Stimulated activated CD4-positive, alpha-beta T cell treated with anti-CD3 and anti-CD28 coated beads, Interleukin-4, amount 100 ng/mL, for 1 hour (primary cell): Measurements from ENCODE around the gene CTBP2.

Experiments
- DNase-seq: peaks from one replicate; pipeline ENCODE4 v3.0.0-alpha.2; 2020

Gene CTBP2

DNA sequence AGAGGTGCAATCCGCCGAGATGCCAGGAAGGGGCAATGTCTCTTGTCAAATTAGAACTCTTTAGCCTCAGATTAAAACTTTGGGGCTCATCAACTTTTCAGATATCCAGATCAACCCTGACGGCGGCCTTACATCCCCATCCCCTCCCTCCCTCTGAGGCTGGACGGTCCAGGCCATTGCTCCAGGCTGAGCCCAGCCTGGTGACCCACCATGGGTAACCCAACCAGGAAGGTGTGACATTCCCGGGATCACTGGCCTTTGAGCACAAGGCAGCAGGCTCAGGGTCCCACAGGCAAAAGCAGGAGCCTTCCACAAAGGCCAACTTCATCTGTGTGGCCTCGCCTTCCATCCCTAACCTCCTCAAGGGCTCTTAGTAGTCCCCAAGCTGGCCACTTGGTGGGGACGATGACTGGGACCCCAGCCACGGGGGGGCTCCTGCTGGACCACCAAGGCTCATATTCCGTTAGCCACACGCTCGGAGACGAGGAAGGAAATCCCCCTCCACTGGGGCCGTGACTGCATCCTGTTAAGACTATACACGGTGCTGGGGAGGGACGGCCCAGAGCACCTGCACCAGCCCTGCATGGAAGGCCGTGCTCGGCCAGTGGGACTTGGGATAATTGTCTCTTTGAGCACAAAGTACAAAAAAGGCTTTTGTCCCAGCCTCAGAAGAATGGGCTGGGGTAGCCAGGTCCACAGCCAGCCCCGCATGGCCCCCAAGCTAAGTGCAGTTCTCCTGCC is 155.6 kb downstream of the CTBP2 start:
- no peak for DNase-seq

DNA sequence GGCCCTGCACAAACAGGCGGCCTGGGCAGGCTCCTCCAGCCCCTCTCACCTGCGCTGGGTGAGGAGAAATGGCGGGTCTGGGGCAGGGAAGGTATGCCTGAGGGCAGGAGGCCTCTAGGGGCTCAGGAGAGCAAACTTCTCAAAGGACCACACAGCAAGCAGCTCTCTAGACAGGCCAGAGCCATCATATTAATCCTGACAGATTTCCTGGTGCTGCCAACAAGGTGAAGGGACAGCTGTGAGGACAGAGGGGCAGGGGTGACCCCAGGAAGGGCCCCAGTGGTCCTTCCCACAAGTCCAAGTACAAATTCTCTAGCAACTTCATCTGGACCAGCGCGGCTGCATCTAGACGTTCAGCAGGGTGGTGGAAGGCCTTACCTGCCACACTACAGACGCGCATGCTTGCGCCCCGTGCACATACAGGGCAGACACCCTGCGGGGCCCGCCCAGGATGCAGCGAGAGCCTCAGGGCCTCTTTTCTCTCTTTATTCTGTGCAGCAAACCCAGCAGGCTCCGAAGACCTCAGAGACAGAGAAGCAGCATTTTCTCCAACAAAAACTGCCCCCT is 156.4 kb downstream of the CTBP2 start:
- DNase-seq, result no peak

DNA sequence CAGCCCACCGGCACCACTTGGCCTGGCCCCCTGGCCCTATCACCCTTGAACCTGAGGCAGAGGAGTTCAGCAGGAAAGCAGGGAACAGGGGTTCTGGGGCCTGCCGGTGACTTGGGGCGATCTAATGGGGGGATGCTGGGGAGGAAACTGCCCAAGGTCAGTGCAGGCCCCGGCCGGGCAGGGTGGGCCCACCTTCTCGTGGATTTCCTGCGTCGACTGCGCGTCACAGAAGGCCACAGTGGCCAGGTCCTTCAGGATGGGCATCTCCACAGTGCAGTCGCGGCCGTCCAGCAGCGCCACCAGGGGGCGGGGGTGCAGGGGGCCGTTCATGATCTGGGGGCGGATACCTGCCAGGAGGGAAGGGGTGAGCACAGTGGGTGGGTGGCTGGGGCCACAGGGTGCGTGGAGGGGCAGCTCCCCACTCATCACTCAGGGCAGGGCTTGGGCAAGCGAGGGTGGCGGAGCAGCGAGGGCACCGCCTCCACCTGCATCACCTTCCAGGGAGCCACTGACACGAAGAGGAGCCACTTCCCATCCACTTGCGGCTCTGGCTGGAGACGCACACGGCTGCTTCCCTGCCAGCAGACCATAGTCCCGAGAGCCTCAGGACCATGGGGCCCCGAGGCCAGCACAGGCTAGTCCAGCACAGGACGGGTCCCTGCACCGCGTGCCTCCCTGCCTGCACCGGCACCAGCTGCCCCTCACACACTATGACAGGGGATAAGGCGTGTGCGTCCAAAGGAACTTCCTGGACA is 157.0 kb downstream of the CTBP2 start:
- no peak for DNase-seq

DNA sequence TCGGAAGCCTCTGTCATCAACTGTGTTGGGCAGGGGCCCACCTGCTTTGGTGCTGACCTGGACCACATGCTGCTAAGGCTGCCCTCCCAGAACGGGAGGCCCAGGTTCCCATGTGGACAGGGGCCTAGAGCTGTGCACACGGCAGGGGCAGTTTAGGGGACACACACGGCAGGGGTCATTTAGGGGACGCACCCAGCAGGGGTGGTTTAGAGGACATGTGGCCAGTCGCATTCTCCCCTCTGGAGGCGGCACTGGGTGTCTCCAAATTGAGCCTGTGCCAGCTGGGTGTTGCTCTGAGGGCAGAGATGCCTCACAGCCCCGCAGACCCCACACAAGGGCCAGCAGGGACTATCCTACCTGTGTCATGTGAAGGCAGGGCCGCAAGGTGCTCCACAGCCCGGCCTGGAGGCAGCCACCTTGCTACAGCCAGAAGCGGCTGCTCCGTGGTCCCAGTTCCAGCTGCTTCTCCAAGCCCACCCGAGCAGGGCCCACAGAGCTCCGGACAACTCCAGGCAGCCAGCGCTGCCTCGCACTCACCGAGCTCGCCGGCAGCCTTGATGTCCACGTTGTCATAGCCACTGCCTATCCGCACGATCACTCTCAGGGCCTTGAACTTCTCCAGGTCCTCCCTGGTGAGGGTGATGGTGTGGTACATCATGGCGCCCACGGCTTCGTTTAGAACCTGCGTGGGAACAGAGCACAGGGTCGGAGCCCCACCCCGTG is 157.8 kb downstream of the CTBP2 start:
- DNase-seq, result no peak

DNA sequence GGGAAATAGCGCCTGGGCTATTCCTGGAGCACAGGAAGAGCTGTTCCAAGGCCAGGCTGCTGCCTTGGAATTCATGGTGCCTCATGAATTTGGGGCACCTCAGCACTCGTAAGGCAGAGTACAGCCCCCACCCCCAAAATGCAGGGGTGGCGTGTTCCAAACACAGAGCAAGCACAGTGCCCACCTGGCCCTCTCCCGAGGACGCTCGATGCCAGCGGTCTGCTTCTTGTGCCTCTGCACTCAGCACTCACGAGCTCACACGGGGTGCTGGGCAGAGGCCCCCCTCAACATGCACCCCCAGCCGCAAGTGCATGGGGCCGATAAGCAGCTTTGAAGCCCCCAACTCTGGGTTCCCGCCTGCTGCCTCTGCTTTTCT is 158.3 kb downstream of the CTBP2 start:
- no peak for DNase-seq

DNA sequence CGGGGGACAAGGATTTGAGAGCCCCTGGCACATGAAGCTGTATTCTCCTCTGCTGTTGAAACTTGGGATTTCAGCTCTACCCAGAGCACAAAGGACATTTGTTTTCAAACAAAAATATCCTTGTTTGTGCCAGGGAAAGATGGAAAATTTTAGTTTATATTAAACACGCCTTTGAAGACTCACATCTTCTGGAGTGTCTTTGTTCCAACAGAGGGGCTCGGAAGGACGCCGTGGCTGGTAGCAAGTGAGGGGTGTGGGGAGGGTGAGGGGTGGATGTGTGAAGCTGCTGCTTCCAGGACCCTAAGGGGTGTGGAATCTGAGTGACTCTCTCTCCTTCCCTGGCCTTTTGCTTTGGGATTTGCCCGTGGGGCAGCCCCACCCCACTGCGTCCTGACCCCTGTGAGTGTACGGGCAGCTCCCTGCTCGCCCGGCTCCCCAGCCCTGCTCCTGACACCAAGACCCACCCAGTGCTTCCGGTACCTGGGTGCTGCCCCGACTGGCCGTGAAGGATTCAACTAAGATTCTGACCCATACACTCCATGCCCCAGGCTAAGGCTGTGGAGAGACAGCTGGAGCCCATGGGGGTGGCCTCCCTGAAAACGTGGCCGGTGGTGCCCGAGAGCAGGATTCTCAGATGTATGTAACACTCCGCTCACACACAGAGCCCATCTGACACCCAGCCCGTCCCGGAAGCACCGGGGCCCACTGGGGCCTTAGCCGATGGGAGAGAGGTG is 158.9 kb downstream of the CTBP2 start:
- DNase-seq, result no peak

DNA sequence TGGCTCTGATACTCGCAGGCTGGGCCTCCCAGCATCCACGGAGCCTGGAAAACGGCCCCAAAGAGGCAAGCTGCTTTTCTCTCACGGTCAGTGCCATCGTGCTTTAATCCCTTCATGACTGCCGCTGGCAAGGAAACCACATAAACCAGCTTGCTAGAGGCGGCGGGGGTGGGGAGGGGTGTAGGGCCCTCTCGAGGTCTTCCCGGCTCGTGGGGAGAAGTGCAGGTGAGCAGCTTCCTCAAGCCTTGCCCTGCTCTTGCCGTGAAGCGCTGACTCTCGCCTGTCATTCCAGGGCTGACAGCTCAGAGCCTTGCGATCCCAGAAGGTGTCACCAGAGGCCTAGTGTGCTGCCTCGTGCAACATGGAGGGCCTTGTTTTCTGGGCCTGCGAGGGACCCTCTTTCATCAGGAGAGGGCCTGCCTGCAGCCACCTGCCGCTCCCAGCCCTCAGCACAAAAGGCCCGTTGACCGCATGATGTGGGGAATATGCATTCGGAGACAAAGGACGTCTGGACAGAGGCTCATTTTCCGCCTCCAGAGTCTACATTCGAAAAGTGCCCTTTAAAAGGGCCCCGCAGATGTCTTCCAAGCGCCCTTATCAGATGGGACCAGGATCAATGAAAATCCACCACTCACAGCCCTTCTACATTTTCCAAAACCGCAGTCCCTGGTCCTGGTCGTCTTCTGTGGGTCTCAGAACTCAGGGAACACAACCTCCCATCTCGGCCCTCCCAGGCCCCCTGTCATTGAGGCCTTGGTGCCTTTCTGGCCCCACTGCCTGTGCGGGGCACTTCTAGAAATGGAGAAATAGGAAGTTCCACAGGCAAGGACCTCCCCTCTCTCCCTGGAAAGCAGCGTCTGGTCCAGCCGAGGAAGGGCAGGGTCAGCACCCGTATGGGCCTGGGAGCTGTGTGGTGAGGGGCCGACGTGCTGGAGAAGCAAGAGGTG is 159.7 kb downstream of the CTBP2 start:
- no peak for DNase-seq

DNA sequence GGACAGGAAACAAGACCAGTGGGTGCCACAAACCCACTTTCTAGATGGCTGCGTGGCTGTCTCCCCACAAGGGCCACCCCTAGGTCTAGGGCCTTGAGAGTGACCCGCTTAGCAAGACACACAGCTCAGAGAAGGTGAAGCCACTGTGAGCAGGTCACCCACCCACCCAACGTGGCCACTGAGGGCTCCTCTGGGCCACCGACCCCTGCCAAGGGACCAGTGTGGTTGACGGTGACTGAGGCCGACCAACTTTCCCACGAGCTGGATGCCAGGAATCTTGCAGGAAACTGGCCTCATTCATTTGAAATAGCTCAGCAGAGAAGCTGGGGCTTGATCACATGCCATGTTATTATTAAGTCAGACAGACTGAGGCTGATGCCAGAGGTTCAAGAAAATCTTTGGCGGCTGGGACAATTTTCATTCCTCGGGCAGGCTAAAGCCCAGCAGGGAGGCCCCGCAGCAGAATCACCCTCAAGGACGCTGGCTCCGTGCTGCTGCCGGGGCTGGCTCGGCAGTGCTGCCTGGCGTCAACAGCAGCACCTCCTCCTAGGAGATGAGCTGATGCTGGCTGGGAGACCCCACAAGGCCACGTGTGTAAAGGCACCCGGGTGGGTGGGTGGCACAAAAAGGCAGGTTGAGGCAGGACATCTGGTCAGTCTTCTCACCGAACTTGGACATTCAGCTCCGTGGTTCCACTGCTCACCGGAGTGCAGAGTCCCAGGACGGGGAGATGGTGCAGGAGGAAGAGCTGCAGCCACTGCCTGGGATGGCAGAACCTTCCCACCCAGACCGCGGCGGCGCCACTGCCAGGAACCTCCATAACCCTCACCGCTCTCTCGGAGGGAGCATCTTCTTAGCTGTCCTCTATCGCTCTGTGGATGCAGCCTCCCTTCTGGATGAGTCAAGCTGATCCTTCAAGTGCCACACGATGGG is 160.7 kb downstream of the CTBP2 start:
- DNase-seq, result no peak

DNA sequence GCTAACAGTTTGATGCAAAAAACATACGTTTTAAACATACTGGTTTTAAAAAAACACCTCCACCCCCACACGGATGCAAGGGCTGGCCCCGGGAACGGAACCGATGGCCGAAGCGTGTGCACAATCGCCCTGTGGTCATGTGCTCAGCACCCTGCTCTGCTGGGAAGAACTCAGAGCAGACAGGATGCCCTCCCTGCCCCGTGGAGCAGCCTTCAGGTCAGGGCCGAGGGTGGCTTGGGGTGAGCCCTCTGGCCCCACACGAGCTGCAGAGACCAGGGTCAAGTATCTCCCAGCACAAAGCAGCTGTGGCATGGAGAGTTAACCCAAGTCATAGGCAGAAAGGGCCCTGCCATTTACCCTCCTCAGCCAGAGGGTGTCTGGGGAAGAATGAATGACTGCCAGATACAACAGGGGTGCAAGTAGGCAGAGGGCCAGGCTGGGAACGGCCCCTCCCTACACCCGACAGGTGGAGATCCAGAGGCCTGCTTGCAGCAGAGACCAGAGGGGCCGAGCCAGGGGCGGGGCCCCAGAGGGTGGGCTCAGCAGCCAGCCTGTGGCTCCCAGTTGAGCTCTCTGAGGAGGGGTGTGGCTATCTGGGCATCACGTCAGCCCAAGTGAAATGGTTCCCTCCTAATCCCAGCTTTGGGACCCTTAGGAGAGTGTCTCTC is 161.6 kb downstream of the CTBP2 start:
- no peak for DNase-seq

DNA sequence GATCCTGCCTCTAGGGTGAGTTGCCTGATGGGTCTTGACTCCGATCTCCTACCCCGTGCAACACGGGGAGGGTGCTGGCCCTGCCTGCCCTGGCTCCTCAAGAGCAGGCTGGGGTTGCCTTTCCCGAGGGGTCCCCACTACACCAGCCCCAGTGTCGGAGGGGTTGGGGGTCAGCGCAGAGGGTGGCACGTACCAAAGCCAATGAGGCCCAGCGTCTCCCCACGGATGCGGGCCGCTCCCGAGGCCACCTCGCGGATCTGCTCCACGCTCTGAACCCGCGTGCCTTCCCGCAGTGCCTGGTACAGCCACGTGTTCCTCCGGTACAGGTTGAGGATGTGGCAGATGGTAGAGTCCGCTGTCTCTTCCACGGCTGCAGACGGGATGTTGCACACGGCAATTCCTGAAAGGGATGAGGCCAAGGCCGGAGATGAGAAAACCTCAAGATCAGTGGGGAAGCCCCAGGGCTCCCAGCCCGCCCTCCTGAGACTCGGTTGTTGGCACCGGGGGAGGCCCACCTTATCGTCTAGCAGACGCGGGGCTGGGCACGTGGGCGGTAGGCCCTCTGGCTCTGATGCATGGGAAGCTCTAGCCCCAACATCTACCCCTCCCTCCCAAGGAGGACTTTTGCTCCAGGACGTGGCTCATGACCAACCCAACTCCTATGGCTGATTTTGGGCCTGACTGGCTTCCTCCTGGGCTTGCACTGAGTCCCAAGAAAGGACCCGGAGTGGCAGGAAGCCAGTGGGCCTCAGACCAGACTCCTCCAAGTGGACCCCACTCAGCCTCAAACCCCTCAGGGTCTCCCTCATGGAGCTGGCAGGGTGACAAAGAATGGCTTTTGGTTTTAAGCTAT is 162.4 kb downstream of the CTBP2 start:
- no peak for DNase-seq

DNA sequence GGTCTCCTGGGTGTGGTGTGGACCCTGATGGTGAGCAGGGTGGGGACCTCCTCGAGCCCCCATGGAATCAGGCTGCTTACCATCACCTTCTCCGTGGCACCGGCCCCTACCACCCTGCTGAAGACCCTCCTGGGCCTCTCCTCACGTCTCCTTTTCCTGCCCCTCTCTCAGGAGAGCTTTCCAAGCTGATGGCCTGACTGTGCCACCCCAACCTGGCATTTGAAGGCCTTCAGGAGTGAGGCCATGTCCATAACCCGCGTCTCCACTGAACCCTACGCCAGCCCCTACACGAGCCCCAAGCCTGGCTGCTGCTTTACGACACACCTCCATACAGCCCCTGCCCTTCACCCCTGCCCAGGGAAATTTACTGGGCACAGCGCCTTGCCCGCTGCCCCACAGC is 163.1 kb downstream of the CTBP2 start:
- no peak for DNase-seq

DNA sequence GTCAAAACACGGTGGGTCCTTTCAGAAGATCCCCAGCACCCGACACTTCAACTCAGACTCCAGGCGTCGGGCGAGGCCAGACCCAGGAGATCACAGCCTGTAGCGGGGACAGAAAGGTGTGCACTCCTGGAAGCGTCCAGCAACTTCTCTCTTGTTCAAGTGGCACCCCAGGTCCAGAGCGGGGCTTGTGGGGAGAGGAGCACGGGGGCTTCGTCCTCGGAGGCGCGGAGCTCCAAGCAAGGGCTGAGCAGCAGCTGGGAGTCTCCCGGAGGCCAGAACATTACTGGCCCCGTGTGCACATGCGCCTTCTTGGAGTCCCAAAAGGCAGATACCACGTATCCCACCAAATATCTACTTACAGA is 163.5 kb downstream of the CTBP2 start:
- no peak for DNase-seq

DNA sequence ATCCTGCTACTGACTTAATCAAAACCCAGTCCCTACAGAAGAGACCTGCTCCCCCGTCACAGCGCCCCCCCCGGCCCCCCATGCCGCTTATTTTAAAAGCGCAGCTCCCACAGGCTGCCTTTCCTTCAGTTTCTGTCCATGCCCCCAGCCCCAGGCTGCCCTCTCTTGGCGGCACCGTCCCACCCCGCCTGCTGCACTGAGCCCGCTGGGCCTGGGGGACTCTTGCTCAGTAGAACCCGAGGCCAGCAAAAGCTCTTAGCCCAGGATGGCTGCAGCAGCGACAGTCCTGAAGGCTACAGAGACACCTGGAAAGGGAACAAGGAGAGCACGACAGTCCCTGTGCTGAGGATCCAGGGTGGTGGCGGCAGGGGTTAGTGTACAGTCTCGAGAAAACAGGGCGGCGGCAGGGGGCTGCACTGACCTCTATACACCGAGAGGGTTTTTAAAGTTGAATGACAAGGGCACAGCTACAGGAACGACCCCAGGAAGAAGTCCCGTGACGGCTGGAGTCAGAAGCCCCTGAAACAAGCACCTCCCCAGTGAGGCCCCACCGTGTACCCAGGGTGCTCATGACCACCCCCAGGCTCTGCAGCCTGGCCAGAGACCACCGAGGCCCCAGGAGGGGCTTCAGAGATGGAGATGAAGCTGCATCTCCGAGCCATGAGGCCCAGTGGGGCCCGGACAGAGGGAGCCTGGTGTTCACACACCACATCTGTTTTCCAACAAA is 164.1 kb downstream of the CTBP2 start:
- no peak for DNase-seq

DNA sequence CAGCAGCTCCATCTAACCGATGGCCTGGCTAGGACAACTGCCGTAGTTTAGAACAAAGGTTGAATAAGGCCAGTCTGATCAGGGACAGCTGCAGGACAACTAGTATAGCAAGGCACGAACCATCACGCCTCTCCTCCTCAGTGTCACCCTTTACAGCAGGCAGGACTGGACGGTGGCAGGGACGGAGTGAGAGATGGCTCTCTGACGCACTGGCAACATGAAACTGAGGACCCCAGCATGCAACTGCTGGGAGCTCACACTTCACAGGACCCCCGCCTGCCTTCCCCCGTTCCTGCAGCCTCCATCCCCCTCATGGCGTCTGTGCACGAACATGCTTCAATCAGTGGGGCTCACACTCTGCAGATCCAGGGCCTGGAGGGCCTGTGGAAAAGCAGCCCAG is 164.8 kb downstream of the CTBP2 start:
- no peak for DNase-seq

DNA sequence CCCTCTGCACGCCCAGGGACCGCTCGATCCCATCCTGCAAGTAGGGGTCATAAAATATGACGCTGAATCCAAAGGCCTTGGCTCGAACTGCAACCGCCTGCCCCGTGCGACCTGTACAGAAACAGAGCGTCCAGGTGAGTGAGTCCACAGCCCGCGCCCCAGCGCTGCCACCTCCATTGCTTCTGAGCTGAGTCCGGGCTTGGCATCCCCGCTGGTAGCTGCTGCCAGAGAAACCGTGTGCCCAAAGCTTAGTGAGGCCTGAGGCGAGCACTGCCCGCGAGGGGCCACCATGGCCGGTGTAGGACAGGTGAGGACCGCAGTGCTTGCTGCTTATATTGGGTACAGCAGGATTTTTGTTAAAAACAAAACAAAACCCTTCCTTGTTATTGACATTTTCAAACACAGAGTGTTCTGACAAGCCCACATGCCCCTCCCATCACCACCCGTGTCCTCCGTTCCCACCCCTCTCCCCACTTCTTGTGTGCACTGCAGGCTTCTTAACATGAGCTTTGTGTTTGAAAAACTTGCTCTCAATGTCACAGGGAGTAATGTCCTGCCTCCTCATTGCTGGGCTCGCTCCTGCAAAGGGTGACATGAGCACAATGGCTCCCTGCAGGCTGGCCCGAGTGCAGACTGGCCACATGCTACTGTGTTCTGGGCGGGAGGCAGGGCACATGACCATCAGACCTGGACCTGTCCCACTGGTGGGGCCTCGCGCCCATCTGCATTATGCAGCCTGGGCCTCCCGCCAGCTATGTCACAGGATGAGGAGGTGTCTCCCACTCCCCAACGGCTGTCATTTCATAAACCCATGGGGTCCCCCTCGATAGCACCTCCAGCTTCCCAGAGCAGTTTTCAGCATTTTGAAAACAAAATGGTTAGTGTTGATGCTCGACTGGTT is 165.5 kb downstream of the CTBP2 start:
- no peak for DNase-seq

DNA sequence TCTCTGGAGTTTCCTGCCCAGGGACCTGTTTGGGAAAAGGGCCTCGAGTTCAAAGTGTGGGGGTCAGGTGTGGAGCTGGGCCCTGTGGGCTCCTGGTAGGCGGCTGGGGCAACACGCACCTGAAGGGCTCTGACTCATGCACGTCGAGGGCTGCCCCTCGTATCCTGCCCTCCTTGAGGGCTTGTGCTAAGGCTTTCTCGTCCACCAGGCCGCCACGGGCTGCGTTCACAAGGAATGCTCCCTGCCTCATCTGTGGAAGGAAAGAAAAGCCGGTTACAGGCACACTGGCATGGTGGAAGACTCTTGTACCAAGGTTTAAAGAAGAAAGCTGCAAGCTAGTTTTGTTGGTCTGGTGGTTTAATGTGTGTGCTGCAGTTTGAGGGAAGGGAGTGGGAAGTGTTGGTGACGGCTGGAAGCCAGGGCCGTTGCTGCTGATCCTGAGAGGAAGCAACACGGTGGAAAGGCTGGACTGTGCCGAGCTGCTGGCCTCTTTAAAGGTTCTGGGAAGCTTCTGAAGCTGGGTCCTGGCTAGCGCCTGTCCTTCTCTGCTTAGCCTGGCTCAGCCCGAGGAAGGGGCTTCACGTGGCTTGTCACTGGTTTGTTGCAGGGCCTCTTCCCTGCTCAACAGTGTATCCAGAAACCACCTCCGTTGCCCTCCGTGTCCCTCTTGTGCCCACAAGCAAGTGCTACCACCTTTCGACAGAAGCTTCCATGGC is 166.5 kb downstream of the CTBP2 start:
- DNase-seq, result no peak

DNA sequence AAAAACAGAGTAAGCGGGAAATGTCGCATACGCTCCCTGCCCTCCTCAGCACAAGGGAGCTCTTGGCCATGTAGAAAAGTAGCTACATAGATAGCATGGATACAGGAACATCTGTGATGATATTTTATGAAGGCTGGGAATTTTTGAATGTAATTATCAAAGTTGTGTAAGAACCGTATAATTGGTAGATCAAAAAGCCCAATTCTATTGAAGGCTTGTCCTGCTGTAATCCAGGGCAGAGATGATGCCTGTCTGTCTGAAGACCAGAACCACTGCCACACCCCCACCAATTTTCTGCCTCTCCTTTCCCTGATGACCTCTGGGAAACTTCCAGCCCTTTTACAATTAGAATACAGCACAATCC is 167.0 kb downstream of the CTBP2 start:
- DNase-seq, result no peak
